HG02623 (cell line): ENCODE measurements around the gene RGS19.

Source experiments
- ATAC-seq: cut with Tn5 transposase; IDR thresholded peaks from one replicate; pipeline ENCODE4 v1.9.1; 2021; ENCODE audit warnings: moderate library complexity; ENCODE audit not compliant: unreplicated experiment

RGS19 gene

GRCh38 chr20:64050261-64051032 lies 28.9 kb downstream of the RGS19 start:
- ATAC-seq, result no peak

- no peak for ATAC-seq
Observed at GRCh38 chr20:64049878-64050260, 29.4 kb downstream of the RGS19 start.

GRCh38 chr20:64049060-64049877 lies 30.0 kb downstream of the RGS19 start, which contains the start of gene SOX18:
SOX18 (minus strand) TSS chr20:64049639; CDS start chr20:64049516, 123 bp downstream.
- ATAC-seq, result no peak

GRCh38 chr20:64048402-64049044 lies 30.8 kb downstream of the RGS19 start:
- no peak for ATAC-seq

- ATAC-seq, result no peak
Observed at GRCh38 chr20:64047968-64048401, 31.3 kb downstream of the RGS19 start.

GRCh38 chr20:64047046-64047389 lies 32.3 kb downstream of the RGS19 start:
- no peak for ATAC-seq

GRCh38 chr20:64045346-64046011 lies 33.8 kb downstream of the RGS19 start:
- no peak for ATAC-seq

GRCh38 chr20:64044484-64045247 lies 34.7 kb downstream of the RGS19 start:
- no peak for ATAC-seq

- ATAC-seq, result no peak
Observed at GRCh38 chr20:64043768-64044167, 35.5 kb downstream of the RGS19 start.

- ATAC-seq, result no peak
Observed at GRCh38 chr20:64042054-64042781, 37.1 kb downstream of the RGS19 start.

GRCh38 chr20:64041781-64042053 lies 37.6 kb downstream of the RGS19 start:
- no peak for ATAC-seq

- no peak for ATAC-seq
Observed at GRCh38 chr20:64041040-64041780, 38.1 kb downstream of the RGS19 start.

- ATAC-seq, result no peak
Observed at GRCh38 chr20:64040231-64041039, 38.9 kb downstream of the RGS19 start.

GRCh38 chr20:64039293-64040160 lies 39.8 kb downstream of the RGS19 start:
- ATAC-seq, result no peak

- peak; percentile 39 for ATAC-seq
Observed at GRCh38 chr20:64038565-64039292, 40.6 kb downstream of the RGS19 start.

- ATAC-seq, result peak; percentile 11
Observed at GRCh38 chr20:64038224-64038564, 41.1 kb downstream of the RGS19 start.
